ENCODE data around the gene PGLYRP3.
"Not testable (repeated sequence)": the region's sequence is repeated elsewhere in the genome, so short reads cannot be mapped to it uniquely, and the experiment has no call there.

PGLYRP3 gene

GRCh38 chr1:153348511-153349362, 36.0 kb upstream of the PGLYRP3 start, which contains the start of gene PGLYRP4:
Gene PGLYRP4 (minus strand): TSS chr1:153348841. CDS start chr1:153347932, 909 bp downstream.
- DNase-seq (ENCODE audit: low read depth in 2 of 2): no peak

GRCh38 chr1:153347856-153348255, 35.1 kb upstream of the PGLYRP3 start:
- no peak for DNase-seq (ENCODE audit: low read depth in 2 of 2)

- not testable (repeated sequence) for DNase-seq (ENCODE audit: low read depth in 2 of 2)
Measured at GRCh38 chr1:153347049-153347448, 34.3 kb upstream of the PGLYRP3 start.

- DNase-seq (ENCODE audit: low read depth in 2 of 2): no peak
Measured at GRCh38 chr1:153346077-153346723, 33.4 kb upstream of the PGLYRP3 start.

GRCh38 chr1:153345187-153346076, 32.7 kb upstream of the PGLYRP3 start:
- DNase-seq (ENCODE audit: low read depth in 2 of 2): no peak

- DNase-seq (ENCODE audit: low read depth in 2 of 2): no peak
Measured at GRCh38 chr1:153344718-153345025, 31.9 kb upstream of the PGLYRP3 start.

GRCh38 chr1:153343811-153344717, 31.3 kb upstream of the PGLYRP3 start:
- no peak for DNase-seq (ENCODE audit: low read depth in 2 of 2)

- DNase-seq (ENCODE audit: low read depth in 2 of 2): no peak
Measured at GRCh38 chr1:153343040-153343681, 30.4 kb upstream of the PGLYRP3 start.

- DNase-seq (ENCODE audit: low read depth in 2 of 2): no peak
Measured at GRCh38 chr1:153342178-153342577, 29.4 kb upstream of the PGLYRP3 start.

- DNase-seq (ENCODE audit: low read depth in 2 of 2): no peak
Measured at GRCh38 chr1:153341431-153341934, 28.7 kb upstream of the PGLYRP3 start.

- no peak for DNase-seq (ENCODE audit: low read depth in 2 of 2)
Measured at GRCh38 chr1:153340356-153340755, 27.6 kb upstream of the PGLYRP3 start.

GRCh38 chr1:153339802-153340201, 27.1 kb upstream of the PGLYRP3 start:
- DNase-seq (ENCODE audit: low read depth in 2 of 2): no peak

- DNase-seq (ENCODE audit: low read depth in 2 of 2): no peak
Measured at GRCh38 chr1:153337980-153338853, 25.5 kb upstream of the PGLYRP3 start.

- no peak for DNase-seq (ENCODE audit: low read depth in 2 of 2)
Measured at GRCh38 chr1:153336650-153337049, 23.9 kb upstream of the PGLYRP3 start.

- DNase-seq (ENCODE audit: low read depth in 2 of 2): no peak
Measured at GRCh38 chr1:153333902-153334301, 21.1 kb upstream of the PGLYRP3 start.

- no peak for DNase-seq (ENCODE audit: low read depth in 2 of 2)
Measured at GRCh38 chr1:153324912-153325311, 12.2 kb upstream of the PGLYRP3 start.

- no peak for DNase-seq (ENCODE audit: low read depth in 2 of 2)
Measured at GRCh38 chr1:153322568-153322967, 9.8 kb upstream of the PGLYRP3 start.

- DNase-seq (ENCODE audit: low read depth in 2 of 2): not testable (repeated sequence)
Measured at GRCh38 chr1:153318145-153318544, 5.4 kb upstream of the PGLYRP3 start.

- not testable (repeated sequence) for DNase-seq (ENCODE audit: low read depth in 2 of 2)
Measured at GRCh38 chr1:153316013-153316412, 3.3 kb upstream of the PGLYRP3 start.

All from activated CD8-positive, alpha-beta memory T cell treated with anti-CD3 and anti-CD28 coated beads for 4 hours (primary cell).